DMS53 treated with DMSO at 0.1 percent for 48 hours (cell line): ENCODE results near the gene RARS1.

Experiments used
- DNase-seq: peaks from one replicate; lab custom pipeline; 2025; ENCODE audit not compliant: unreplicated experiment; lab: John Stamatoyannopoulos, UW

RARS1 gene

DNA sequence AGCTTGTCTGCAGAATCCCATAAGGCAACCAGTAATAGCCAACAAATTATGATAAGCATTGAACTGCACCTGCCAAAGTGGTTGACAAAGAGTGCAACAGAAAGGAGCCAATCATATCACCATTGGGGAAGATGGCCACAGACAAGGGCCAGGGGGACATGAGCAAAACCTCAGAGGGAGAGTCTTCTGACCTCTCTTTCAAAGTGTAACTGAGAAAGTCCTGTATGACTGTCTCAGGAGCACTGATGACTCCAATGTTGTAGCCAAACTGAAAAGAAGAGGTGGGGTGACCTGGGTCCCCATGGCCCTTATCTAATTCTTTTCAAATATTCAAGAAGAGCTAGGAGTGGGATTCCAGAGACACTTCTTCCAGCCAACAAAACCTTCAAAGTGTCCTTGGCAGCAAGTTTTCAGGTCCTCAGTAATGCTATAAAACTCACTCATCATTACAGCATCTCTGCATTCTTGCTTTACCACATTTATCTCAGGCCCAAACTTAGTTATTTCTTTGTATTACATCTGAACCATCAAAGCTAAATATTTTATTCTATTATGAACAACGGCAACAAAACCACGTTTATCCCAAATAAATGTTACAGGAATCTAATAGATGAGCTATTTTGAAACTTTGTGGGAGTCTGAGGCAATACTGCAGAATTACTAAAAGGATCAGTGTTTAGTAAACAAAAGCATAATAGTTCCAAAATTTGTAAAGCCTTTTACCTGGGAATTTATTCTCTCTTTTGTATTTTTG, 67.3 kb downstream of the RARS1 start:
- no peak for DNase-seq

DNA sequence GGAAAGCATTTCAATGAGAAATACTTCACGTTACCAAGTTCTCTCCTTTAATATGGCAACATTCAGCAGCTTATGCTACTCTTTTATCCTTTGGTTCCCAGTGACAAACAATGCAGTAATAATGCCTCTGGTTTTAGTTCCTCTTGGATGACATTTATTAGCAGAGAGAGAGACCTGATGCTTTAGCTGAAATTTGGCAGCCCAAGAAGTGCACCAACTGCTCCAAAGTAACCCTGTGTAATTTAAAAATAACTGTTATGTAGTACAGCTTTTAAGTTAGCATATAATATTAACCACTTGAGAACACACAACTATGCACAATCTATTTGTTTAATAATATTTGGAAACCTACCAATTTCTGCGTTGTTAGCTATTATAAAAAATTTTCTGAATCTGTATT, 71.1 kb downstream of the RARS1 start:
- DNase-seq: no peak

DNA sequence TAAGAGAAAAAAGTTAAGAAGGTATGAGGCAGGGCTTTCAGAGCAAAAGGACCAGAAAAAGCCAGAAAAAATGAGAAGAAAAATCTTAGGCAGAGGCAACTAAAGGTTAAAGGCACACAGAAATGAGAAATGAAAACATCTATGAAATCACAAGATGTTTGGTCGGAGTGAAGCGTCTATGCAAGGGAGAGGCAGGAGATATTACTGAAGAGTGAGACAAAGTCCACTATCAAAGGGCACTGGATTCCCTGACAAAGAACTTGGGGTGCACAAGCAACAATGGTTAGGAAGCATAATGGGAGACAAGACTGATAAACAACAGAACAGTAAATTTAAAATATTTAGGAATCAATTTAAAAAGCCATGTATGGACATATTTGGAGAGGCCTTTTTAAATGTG, 76.0 kb downstream of the RARS1 start:
- no peak for DNase-seq

DNA sequence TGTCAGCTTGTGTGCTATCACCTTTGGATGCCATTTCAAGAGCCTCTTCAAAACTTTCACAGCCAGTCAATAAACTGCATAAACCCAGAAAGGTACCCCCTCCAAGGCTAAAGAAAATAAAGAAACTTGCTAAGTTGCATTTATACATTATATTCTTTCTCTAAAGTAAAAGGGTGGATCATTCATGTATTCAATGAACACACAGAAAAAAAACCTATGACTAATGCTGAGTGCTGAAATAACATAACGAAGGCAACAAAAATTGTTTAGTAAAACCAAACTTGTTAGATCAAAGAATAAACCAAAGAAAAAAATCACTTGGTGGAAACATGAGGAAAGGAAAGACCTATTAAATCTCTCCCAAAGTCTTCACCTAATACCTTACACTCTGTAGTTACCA, 77.7 kb downstream of the RARS1 start:
- no peak for DNase-seq

DNA sequence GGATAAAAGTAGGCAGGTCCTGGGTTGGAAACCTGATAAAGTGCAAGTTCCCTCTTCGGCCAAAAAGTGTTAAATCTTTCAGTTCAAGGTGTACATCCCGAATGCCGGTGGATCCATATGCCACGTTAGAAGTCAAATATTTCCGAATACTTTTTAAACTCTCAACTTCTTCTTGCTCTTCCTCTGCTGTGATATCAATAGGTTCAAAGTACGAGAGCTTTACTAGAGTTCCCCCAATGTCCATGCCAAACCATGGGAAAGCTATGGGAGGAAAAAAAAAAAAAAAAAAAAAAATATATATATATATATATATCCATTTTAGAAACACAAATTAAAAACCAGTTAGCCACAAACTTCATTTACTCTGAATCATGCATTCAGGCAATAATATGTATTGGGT, 82.5 kb downstream of the RARS1 start:
- no peak for DNase-seq
